Dermis blood vessel endothelial cell (primary cell): ENCODE data around the gene HIPK2. TPM values are rescaled to one million over a fixed set of nuclear protein-coding genes. Genes with fewer than 3 reads are reported as not detected.

Source experiments
- DNase-seq: peaks from one replicate; pipeline ENCODE4 v3.0.0; 2010
- total RNA-seq: library from RNA; depleted of rRNA; stranded (reverse); fragments of >200 nt; gene quantifications from 2 replicates; pipeline ENCODE4 v1.2.3, GENCODE V29; 2014

HIPK2 gene
- total RNA-seq, 1 donor from 2014 or later: 11.6 TPM

DNA sequence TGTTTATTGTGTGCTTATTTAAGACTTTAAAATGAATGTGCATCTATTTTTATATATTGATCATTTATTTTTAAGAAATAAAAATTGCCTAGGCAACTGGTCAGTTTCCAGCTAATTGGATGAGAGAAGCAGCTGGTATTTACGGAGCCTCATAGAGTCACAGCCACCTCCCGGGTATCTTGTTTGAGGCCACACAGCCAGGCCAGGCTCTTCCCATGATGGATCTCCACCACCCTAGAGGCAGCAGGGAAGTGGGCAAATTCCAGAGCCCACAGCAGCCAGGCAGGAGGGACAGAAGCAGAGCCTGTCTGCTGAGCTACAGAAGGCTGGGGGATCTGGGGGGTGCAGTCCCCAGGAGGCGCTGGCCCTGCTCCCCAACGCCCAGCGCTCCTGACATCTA, 192.8 kb downstream of the HIPK2 start:
- no peak for DNase-seq

DNA sequence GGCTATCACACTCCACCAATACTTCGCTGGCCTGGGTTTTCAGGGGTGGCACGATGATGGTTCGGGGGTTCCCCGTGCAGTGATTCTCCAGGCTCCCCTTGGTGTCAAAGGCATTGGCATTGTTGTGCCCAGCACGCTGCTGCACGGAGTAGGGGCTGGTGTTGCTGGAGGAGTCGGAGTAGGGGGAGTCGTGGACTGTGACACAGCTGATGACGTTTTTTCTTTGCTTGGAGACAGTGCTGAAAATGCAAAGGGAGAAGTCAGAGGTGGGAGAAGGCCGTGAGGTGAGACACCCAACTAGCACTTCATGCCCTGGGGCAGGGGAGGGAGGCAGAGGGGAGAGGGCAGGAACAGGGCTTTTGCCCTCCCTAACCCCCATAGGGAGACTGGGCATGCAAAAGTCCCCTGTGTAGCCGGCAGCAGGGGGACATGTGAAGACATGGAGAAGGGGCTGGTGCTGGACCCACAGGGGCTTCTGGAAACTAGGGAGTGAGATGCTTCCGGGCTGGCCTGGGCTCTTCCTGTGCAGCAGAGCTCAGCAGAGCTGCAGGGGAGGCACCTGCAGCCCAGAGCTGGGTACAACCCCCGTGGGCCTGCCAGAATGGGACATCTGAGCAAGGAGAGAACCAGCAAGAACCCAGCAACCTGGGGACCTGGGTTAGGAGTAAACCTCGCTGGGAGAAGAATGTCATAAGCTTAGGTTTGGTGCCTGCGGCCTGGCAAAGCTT, 193.8 kb downstream of the HIPK2 start:
- DNase-seq: no peak

DNA sequence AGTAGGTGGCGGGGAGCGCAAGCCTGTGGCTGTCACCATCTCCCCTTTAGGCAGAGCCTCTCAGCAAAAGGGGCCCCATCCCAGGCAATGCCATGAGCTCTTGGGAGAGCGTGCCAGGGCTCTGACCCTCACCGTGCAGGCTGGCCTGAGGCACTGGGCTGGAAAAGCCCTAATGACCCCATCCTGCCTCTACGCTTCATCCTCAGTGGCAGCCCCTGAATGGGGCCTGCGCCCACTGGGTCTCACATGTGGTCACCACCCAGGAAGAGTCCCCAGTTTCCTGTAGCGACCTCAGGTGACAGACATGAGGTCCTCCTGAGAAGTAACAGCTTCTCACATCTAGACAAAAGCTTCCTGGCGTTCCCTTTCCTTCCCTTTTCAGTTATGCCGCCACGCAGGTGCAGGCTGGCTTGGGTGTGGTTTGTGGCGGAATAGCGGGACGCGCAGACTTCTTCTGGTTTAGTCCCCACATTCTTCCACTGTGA, 195.1 kb downstream of the HIPK2 start:
- DNase-seq: no peak

DNA sequence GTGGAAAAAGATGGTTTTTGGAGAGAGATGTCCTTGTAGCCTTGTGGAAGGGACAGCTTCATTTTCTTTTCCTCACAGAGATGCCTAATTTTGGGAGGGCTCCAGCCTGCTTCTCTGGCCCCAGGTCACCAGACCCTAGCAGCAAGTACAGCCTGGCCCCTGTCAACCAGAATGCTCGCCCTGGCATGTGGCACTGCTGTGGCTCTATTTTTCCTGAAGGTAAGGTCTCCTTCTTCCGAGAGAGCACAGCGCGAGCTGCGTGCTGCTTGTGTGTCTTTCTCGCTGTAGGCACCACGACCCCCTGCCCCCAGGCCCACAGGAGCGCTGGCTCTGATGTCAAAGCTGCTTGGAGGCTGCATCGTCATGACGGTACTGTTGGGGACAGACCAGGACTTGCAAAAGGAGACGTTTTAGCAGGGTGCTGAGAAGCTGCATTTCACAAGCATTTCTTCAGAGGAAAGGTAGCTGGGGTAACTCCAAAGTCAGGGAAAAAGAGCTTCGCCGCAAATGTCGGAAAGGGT, 195.6 kb downstream of the HIPK2 start:
- DNase-seq: no peak

DNA sequence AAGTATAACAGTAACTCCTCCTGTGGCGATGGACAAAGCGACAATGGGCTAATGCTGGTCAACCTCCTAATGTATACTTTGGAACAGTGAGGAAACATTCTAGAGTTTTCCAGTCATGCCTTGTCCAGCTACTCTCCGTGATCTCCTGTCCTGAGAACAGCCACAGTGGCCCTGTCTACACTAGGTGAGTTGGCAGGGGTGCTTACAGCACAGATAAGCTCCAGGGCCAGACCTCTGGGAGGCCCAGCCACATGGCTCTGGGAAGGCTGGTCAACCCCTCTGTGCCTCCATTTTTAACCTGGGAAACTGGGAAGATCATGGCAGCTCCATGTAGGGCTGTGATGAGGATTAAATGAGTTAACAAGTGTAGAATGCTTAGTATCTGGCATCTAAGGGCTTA, 197.4 kb downstream of the HIPK2 start:
- DNase-seq: no peak

DNA sequence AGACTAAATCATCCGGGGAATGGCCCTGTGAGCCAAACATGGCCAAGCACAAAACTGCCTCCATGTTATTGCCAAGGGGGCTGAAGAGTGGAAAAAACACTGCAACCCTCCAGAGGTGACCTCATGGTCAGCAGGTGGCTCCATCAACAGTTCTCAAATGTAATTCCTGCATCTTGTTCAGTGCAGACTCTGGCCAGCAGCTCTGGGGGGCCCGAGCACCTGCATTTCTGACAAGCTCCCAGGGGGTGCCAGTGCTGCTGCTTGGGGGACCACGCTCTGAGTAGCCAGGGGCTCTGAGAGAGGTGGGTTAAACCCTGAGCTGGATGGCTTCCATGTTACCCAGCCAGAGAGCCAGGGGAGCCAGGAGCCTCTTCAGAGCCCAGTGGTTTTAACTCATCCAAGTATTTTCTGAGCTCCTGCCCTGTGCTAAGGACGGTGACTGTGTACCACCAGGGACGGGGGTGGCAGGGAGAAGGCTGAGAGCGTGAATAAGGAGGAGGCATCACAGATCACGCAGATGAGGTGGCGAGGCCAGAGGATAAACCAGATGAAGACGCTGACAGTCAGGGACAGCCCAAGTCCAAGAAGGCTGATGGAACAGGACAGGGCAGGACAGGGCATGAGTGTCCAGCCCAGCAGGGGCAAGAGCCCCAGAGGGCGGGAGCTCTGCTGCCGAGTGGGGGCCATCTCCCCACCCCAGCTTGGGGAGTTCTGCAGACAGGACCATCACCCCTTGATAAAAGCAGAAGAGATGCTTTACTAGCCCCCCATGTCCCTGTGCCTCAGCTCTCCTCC, 201.4 kb downstream of the HIPK2 start:
- DNase-seq: no peak

DNA sequence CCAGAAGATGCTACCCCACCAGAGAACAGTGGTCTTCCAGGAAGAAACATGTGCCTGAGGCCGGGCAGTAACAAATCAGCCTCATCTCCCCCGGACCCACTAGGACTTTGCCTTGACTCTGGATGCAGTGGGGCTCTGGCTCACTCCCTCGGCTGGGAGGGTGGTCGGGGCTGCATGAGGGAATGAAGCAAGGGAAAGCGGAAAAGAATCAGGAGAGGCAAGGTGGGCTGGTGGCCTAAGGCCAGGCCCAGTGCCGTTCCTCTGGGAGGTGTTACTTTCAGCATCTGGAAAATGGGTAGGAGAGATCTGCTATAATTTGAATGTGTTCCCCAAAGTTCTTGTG, 202.5 kb downstream of the HIPK2 start:
- DNase-seq: no peak

DNA sequence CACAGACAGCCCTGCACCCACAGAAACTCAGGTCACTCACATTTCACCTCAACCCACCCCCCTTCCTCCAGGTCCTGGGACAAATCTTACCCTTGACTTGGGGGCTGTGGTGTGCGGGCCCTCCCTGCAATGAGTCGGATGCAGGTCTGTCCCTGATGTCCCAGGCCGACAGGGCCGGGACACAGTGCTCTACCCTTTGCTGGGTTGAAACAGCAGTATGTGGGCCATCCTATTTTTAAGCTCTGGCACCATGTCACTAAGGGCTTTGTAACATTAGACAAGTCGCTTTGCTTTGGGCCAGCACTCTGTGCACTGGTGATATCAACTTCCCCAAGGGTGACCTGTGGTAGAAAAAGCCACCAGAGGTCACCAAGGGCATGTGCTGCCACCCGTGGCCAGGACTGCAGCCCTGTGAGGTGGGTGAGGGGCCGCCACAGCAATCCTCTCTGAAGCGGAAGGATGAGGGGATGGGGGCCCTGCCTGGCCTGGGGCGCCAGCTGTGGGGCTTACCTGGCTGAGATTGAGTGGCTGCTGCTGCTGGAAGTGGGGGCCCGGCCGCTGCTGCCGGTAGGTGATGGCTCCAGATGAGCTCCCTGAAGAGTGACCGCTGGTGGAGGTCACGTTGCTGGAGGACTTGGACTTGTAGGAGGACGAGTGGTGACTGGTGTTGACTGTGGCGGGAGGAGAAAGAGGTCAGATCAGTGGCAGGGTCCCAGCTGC, 203.0 kb downstream of the HIPK2 start:
- no peak for DNase-seq

DNA sequence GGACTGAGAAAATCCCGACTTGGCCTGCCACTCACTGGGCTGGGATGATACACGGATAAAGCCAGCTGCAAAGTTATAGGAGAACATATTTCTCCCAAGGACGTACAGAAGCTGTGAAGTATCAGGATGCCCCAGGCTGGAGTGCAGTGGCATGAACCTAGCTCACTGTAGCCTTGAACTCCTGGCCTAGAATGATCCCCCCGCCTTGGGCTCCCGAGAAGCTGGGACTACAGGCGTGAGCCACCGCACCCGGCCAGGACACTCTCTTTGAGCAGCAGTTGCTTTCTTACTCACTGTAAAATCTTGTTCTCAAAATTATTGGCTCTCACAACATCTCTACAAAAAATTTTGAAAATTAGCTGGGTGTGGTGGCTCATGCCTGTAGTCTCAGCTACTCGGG, 203.9 kb downstream of the HIPK2 start:
- DNase-seq: no peak

DNA sequence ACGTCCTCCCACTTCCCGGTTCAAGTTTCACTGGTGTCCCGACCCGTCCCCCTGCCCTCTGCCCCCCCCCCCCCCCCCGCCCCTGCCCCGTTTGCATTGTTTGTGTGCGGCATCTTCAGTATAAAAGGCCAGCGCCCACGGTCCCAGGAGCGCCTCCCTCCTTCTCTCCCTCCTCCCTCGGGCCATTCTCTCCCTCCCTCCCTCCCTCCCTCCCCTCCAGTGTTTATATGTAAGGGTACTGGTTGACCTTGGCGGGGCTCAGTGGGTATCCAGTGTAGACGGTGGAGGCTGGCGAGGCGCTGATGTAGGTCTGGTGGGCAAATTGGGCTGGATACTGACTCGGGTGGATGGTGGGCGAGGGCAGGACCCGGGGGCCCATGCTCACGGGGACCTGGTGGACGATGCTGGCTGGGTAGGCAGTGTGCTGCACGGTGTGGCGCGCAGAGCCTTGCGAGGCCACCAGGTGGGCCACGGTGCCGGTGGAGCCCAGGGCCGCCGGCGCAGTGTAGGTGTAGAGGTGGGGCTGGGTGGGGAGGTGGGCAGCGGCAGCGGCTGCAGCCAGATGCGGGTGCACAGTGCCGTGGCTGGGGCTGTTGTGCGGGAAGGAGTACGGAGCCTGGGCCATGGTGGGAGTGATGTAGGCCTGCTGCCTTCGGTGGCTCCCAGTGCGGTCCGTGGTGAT, 205.0 kb downstream of the HIPK2 start:
- no peak for DNase-seq

DNA sequence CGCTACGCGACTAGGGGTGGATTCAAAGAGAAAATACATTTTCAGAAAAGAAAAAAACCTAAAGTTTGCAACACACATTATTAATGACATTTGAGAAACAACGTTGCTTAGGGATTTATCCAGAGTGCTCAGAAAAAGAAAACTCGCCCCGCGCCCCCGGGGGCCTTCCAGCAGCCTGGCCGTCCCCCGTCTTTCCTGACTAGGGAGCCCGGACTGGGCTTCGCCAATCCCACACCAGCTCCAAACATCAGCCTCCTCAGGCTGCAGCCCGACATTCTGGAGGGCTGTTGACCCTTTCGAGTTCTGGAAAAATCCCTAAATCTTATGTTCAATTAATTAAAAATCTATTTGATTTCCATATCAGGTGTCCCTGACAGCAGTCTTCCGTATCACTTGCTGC, 205.7 kb downstream of the HIPK2 start:
- DNase-seq: no peak

DNA sequence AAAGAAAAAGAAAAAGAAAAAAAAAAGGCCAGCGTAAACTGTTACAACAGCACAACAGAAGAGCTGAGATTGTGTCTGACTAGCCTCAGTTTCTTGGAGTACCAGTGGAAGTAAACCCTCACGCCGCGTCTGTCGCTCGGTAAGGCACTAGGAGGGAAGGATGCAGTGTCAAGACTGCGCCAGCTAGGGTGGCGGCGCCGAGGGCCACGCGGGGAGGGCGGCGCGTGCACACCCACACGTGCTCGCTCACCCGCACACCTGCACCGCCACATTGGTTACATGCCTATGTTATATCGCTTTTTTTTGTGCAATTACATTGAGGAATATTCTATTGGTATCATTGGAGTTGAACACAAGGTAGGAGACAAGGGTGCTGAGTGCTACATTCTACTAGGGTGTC, 206.1 kb downstream of the HIPK2 start:
- no peak for DNase-seq

DNA sequence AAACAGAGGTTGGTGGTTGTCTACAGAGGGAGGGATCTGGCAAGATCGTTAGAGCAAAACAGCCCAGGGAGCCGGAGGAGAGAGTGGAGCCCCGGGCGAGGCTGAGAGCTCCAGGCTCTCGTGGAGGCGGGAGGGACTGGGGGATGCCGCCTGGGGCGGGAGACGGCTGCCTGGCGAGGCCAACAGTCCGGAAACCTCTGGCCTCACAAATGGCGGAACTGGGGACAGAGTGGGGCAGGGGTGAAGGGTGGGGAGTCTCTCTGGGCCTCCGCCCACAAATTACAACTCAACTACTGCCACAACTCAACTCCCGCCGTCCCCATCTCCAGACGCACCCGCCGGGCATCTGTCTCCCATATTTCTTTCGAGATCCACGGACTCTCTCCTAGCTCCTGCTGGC, 206.6 kb downstream of the HIPK2 start:
- DNase-seq: no peak

DNA sequence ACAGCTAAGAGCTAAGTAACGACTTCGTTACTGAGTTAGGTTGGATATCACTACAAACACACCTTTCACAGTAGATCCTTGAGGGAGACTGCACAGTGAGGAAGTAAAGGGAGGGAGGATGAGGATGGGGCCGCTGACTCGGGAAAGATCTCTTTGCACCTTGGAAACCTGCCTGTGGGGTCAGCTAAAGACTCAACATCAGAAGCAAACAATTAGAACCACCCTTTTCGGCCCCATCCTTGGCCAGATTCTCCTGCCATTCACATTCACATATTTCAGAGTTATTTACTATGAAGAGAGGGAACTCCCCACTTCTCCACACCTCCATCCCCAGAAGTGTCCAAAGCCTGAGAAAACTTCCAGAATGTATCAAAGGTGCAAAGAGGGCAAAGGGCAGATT, 207.2 kb downstream of the HIPK2 start:
- DNase-seq: no peak

DNA sequence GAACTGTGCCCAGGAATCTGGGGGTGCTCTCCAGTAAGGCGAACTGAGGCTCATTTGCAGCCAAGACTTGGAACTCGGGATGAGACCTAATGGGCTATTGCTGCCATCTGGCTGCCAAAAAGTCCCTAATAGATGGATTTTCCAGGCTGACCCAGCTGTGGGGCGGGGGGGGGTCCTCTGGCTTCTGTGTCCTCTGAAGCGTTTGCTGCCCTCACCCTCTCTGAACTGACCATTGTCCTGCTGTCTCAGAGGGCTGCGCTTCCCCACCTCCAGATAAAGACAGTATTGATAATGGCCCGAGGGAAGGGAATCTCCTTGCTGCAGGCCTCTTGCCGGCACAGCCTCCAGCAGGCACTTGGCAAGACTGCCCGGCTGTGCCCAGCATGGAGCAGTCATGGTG, 207.7 kb downstream of the HIPK2 start:
- no peak for DNase-seq

DNA sequence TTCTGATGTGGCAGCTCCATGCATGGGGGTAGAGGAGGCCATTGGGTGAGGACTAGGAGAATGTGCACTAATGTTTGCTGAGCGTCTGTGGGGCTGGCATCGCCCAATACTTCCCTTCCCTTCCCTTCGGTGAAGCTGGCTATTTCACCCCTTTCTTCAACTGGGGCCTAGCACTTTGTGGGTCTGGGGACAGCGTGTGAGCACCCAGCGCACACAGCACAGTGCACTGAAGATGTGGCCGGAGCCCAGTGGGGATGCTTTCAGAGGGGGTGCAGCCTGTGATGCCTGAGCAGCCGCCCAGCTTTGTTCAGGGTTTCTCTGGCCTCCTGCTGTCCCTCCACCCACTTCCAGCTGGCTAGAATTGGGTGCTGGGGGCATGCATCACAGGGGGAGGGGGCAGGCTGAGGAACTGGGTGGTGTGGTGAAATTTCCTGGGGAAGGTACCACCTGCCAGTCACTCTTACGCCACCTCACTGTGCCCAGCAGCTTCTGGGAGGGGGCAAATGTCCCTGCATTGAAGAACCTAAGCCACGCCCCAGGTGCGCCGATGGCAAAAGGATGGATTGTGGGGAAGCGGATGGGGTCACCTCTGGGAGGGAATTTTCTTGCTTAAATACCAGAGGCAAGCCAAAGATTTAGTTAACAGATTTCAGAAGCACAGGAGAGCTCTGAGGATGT, 208.8 kb downstream of the HIPK2 start:
- DNase-seq: no peak

DNA sequence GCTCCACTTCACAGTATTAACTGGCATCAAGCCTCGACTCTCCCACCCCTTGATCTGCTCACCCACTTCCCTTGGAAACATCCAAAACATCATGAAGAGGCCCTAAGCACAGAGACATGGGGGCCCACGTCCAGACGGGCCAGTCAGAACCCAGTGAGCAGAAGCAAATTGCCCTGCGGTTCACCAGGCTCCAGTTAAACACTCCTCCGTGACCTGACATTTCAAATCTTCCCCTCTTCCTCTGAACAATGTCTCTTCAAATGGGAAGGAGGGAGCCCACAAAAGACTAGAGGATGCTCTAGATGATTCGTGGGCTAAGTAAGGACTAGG, 209.5 kb downstream of the HIPK2 start:
- DNase-seq: no peak

DNA sequence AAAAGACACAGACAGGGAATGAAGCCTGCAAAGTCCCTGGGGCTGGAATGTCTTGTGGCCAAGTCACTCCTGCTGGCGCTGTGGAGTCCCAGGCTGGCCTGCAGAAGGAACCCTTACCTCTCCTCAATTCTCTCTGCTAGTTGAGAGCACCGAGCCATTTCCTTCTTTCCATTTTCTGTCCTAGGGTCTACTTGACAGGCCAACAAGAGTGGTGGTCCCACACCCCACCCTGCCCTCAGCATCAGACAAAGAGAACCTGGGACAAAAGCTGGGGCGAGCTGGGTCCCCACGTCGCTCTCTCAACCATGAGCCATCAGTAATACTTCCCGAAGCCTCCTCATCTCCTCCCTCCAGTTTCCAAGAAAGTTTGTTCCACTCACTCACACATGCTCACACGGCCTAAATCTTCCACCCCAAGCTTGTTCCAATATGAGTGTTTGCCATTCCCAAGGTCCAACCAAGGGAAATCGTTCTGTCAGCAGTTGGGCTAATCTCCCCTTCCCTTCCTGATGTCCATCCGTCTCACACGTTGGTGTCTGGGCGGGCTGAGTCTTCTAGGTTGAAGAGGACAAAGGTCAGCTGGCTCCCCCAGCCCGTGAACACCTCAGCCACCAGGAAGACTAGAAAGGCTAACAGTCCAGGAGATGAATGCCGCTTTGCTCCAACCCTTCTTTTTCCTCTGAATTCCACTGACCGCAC, 210.0 kb downstream of the HIPK2 start:
- DNase-seq: no peak

DNA sequence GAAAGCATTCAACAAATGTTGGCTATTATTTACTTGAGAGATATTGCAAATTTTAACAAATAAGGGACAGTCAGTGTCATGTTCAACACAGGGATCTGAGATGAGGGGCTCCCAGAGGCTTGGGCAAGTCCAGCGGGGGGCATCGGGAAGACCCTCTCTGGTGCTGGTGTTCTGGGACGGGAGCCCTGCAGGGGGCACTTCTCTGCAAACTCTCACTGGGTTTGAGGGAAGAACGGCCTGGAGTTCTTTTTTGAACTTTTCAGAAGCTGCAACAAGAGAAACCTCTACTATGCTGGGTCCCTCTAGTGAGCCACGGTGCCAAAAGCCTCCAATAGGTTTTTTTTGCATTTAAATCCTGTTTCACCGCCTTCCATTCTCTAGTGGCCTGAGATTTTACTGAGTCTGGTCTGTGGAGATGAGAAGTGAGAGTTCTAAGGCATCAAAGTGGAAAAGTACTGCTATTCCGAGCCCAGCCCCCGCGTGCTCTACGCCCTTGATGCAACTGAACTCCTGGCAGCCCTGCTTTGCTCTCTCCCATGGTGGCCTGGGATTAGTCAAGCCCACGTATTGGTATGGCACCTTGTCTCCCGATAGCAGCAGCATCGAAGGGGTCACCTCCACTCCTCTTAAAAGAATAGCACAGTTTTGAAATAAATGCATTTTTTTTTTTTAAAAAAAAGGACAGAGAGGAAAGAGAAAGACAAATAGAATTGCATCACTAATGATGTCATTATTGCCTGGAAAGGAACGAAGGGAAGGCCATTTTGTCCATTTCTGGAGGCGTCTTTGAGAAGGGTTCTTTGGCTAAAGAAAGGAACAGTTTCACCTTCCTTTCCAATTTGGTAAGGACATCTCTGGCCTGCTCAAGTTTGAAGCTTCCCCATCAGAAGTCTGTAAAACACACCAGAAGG, 210.8 kb downstream of the HIPK2 start:
- DNase-seq: no peak

DNA sequence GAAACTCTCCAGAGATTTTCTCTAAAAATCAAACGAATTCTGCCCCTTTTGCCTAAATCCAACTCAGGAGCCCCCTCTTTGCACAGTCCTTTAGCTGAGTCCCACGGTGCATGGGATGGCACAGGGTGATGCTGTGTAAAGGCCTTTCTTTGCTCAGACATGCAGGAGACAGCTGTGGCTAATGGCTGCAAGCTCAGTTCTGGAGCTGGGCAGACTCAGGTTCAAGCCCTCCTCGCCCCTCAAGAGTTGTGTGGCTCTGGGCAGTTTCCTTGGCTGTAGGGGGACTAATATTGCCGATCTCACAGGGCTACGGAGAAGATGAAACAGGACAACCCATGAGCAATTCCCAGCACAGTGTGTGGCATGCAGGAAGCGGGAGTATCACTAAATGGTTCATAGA, 211.7 kb downstream of the HIPK2 start:
- DNase-seq: no peak

DNA sequence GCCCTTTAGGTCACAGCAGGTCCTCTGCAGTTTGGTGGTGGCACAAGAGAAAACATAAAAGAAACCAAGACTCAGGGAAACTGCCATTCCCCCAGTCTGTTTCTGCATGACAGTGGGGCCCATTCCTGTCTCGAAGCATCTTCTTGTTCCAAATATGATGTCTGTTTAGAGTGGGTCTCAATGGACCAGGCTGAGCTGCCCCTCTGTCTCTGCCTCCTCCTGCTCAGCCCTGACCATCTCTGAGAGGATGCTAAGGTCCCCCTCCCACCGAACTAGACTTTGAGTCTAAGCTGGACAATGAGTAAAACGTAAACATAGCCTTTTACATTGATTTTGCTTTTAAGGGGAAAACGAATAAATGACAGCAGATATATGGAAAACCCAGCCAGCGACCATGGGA, 213.9 kb downstream of the HIPK2 start:
- no peak for DNase-seq
